HUES48 (cell line): Measurements from ENCODE around the gene CPED1.

ENCODE experiments used
- H3K27ac ChIP-seq: one replicate; pipeline ENCODE4 v1.7.0; 2013; ENCODE audit warnings: low read depth, low read length, inconsistent platforms
- H3K27me3 ChIP-seq: 2 replicates; pipeline ENCODE4 v1.6.1; 2013; ENCODE audit warnings: mild to moderate bottlenecking, low read length; ENCODE audit not compliant: control insufficient read depth, insufficient read depth
- H3K36me3 ChIP-seq: 2 replicates; pipeline ENCODE4 v1.6.1; 2013; ENCODE audit warnings: low read length; ENCODE audit not compliant: control insufficient read depth, insufficient read depth
- H3K4me1 ChIP-seq: 2 replicates; pipeline ENCODE4 v1.6.1; 2013; ENCODE audit warnings: mild to moderate bottlenecking, low read length; ENCODE audit not compliant: control insufficient read depth, insufficient read depth
- H3K4me3 ChIP-seq: 2 replicates; pipeline ENCODE4 v1.5.1; 2013; ENCODE audit warnings: mild to moderate bottlenecking, low read depth, low read length
- H3K9ac ChIP-seq: 2 replicates; pipeline ENCODE4 v1.6.1; 2013; ENCODE audit warnings: mild to moderate bottlenecking, low read depth, low read length, moderate library complexity
- H3K9me3 ChIP-seq: 2 replicates; pipeline ENCODE4 v1.6.1; 2013; ENCODE audit warnings: low read length; ENCODE audit not compliant: control insufficient read depth, insufficient read depth

Gene CPED1

GRCh38 chr7:121156825-121157224 is 168.3 kb downstream of the CPED1 start:
- Histone ChIP-seq H3K27me3 (no peaks in the 10 kb centered on the region), H3K9ac (no peak overlapping the region), H3K4me1 (no peaks in the 10 kb centered on the region), H3K9me3 (no peaks in the 10 kb centered on the region), H3K4me3 (no peak overlapping the region), H3K36me3 (no peaks in the 10 kb centered on the region), H3K27ac (no peak overlapping the region)

- no peaks in the 10 kb centered on the region for H3K27me3 ChIP-seq
- no peak overlapping the region for H3K27ac ChIP-seq
- H3K9ac ChIP-seq: no peak overlapping the region
- H3K36me3 ChIP-seq: no peaks in the 10 kb centered on the region
- H3K4me1 ChIP-seq: no peaks in the 10 kb centered on the region
- no peaks in the 10 kb centered on the region for H3K9me3 ChIP-seq
- H3K4me3 ChIP-seq: no peak overlapping the region
Measured at GRCh38 chr7:121157341-121157751, 168.8 kb downstream of the CPED1 start.

GRCh38 chr7:121157885-121158590 is 169.5 kb downstream of the CPED1 start:
- no peaks in the 10 kb centered on the region for H3K27me3 ChIP-seq
- no peak overlapping the region for H3K9ac ChIP-seq
- H3K36me3 ChIP-seq: no peaks in the 10 kb centered on the region
- no peak overlapping the region for H3K4me3 ChIP-seq
- no peaks in the 10 kb centered on the region for H3K4me1 ChIP-seq
- H3K27ac ChIP-seq: no peak overlapping the region
- H3K9me3 ChIP-seq: no peaks in the 10 kb centered on the region

- H3K27me3 ChIP-seq: no peaks in the 10 kb centered on the region
- no peaks in the 10 kb centered on the region for H3K36me3 ChIP-seq
- no peaks in the 10 kb centered on the region for H3K9me3 ChIP-seq
Measured at GRCh38 chr7:121158665-121159064, 170.2 kb downstream of the CPED1 start.

GRCh38 chr7:121159553-121159952 is 171.0 kb downstream of the CPED1 start:
- no peak overlapping the region for H3K4me3 ChIP-seq
- H3K9ac ChIP-seq: no peak overlapping the region
- no peaks in the 10 kb centered on the region for H3K4me1 ChIP-seq
- no peak overlapping the region for H3K27ac ChIP-seq
- H3K27me3 ChIP-seq: no peaks in the 10 kb centered on the region
- H3K9me3 ChIP-seq: no peaks in the 10 kb centered on the region
- H3K36me3 ChIP-seq: no peaks in the 10 kb centered on the region

More at GRCh38 chr7:121158665-121159064, 170.2 kb downstream of the CPED1 start:
- Histone ChIP-seq H3K9ac (no peak overlapping the region), H3K4me1 (no peaks in the 10 kb centered on the region), H3K27ac (no peak overlapping the region), H3K4me3 (no peak overlapping the region)

- Histone ChIP-seq H3K4me3 (no peak overlapping the region), H3K27ac (no peak overlapping the region), H3K4me1 (no peaks in the 10 kb centered on the region), H3K9me3 (no peaks in the 10 kb centered on the region), H3K27me3 (no peaks in the 10 kb centered on the region), H3K36me3 (no peaks in the 10 kb centered on the region), H3K9ac (no peak overlapping the region)
Measured at GRCh38 chr7:121160150-121161008, 171.9 kb downstream of the CPED1 start.

- H3K9ac ChIP-seq: no peak overlapping the region
- H3K4me1 ChIP-seq: no peaks in the 10 kb centered on the region
- no peaks in the 10 kb centered on the region for H3K9me3 ChIP-seq
- no peaks in the 10 kb centered on the region for H3K27me3 ChIP-seq
- H3K4me3 ChIP-seq: no peak overlapping the region
- H3K27ac ChIP-seq: no peak overlapping the region
- no peaks in the 10 kb centered on the region for H3K36me3 ChIP-seq
Measured at GRCh38 chr7:121163699-121164098, 175.2 kb downstream of the CPED1 start.

- Histone ChIP-seq H3K4me3 (no peak overlapping the region), H3K27ac (no peak overlapping the region)
Measured at GRCh38 chr7:121164247-121164646, 175.7 kb downstream of the CPED1 start.

GRCh38 chr7:121166916-121167315 is 178.4 kb downstream of the CPED1 start:
- no peaks in the 10 kb centered on the region for H3K4me1 ChIP-seq
- H3K4me3 ChIP-seq: no peak overlapping the region
- H3K27ac ChIP-seq: no peak overlapping the region
- no peaks in the 10 kb centered on the region for H3K36me3 ChIP-seq
- H3K9me3 ChIP-seq: no peaks in the 10 kb centered on the region
- H3K27me3 ChIP-seq: no peaks in the 10 kb centered on the region
- H3K9ac ChIP-seq: no peak overlapping the region

More at GRCh38 chr7:121164247-121164646, 175.7 kb downstream of the CPED1 start:
- Histone ChIP-seq H3K9ac (no peak overlapping the region), H3K36me3 (no peaks in the 10 kb centered on the region), H3K9me3 (no peaks in the 10 kb centered on the region), H3K4me1 (no peaks in the 10 kb centered on the region), H3K27me3 (no peaks in the 10 kb centered on the region)

GRCh38 chr7:121167971-121168370 is 179.5 kb downstream of the CPED1 start:
- no peak overlapping the region for H3K4me3 ChIP-seq
- no peaks in the 10 kb centered on the region for H3K36me3 ChIP-seq
- no peak overlapping the region for H3K9ac ChIP-seq
- no peaks in the 10 kb centered on the region for H3K27me3 ChIP-seq
- no peak overlapping the region for H3K27ac ChIP-seq
- H3K9me3 ChIP-seq: no peaks in the 10 kb centered on the region
- H3K4me1 ChIP-seq: no peaks in the 10 kb centered on the region

- Histone ChIP-seq H3K9ac (no peak overlapping the region), H3K9me3 (no peaks in the 10 kb centered on the region), H3K36me3 (no peaks in the 10 kb centered on the region), H3K27ac (no peak overlapping the region), H3K4me1 (no peaks in the 10 kb centered on the region), H3K4me3 (no peak overlapping the region), H3K27me3 (no peaks in the 10 kb centered on the region)
Measured at GRCh38 chr7:121169469-121169868, 181.0 kb downstream of the CPED1 start.
